ENCODE data around the gene DEUP1.
A peak's percentile ranks its signal among the peaks of the same experiment; 100 is the strongest.
"Not testable (repeated sequence)": the region's sequence is repeated elsewhere in the genome, so short reads cannot be mapped to it uniquely, and the experiment has no call there.

DEUP1 gene

DNA sequence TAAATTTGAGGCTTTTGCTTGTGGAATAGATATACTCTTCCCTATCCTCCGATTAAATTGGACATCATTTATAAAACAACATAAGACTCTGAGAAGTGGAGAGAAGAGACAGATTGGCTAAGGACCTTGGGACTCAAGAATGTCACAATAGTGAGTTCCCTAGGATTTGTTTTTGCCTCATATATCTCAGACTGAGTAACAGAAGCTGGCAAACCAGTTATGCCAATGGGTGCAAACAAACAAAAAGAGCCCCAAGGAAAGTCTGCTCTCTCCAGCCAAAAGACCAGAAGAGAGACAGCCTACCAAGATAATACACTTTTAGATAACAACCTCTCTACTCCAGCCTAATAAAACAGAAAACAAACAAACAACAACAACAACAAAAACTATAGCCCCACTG, 28.9 kb downstream of the DEUP1 start:
- no peak for DNase-seq

- DNase-seq: no peak
Observed at GRCh38 chr11:93361435-93361834, 30.9 kb downstream of the DEUP1 start.

DNA sequence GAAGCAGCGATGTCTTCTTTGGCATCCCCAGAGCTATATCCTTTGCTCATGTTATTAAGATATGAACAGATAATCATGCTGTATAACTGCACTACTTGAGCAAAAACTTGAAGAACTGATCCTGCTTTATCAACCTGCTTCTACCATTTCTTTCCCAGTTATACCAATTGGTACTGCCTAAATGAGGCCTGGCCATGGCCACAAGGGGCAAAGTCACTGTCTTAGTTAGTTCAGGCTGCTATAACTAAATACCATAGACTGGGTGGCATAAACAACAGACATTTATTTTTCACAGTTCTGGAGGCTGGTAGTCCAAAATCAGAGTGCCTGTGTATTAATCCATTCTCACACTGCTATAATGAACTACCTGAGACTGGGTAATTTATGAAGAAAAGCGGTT, 37.5 kb downstream of the DEUP1 start:
- DNase-seq: no peak

DNA sequence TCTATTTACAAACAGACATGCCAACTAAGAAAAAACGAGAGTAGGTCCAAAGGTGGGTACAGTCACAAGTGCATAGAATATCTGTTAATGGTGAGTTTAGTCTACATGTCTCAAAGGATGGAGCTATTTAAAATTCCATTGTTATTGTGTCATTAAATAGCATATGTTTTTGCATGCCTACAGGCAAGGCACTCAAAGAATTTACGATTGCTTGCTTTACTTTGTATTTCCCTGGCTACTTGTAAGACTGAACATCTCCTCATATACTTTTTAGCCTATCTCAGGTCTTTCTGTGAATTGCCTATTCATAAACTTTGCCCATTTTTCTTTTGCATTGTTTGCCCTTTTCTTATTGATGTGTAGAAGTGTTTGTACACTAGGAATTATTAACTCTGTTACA, 39.7 kb downstream of the DEUP1 start:
- no peak for DNase-seq

DNA sequence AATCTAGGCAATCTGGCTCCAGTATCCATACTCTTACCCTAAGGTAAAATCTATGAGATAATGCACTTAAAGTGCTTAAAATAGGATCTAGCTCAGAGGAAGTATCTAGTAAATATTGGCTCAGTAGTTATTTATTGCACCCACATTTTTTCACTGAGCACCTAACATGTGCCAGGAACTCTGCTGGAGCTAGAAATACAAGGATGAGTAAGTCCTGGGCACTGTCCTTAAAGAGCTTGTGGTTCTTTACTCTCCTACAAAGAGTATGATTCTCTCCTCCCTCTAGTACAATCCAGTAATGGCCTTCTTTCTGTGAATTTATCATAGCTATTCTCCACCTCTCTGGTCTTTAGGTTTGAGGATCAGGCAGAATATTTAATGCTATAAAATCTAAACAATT, 59.2 kb downstream of the DEUP1 start:
- DNase-seq: no peak

- DNase-seq: no peak
Observed at GRCh38 chr11:93392867-93393266, 62.3 kb downstream of the DEUP1 start.

GRCh38 chr11:93393386-93393785, 62.8 kb downstream of the DEUP1 start:
- no peak for DNase-seq

DNA sequence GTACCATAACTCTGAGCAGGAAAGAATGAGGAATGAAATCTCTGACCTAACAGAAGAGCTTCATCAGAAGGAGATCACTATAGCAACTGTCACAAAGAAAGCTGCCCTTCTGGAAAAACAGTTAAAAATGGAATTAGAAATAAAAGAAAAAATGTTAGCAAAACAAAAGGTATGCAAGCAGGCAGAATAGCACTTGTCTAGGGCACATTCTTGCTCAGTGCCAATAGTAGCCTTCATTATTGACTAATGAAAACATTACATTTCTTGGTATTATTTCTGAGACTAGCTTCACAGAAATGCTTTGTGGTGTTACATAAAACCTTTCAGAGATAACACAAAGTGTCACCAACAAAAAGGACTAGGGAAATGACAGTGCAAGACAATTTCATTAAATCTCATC, 63.9 kb downstream of the DEUP1 start:
- DNase-seq: no peak

DNA sequence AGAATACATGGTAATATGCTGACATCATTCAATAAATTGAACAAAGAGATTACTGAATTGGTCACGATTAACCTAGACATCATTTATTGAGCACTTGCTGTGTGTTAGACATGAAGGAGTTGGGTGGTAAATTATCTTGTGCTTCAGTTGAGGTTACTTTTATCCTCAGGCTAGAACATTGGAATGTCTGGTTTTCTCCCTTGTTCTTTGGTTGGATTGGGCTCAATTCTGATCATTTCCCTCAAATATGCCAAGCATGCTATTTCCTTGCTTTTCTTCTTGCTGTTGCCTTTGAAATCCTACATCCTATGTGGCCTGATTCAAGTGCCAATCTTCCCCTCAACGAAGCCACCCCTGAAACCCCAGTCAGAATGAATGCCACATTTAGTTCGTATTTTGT, 65.8 kb downstream of the DEUP1 start:
- no peak for DNase-seq

DNA sequence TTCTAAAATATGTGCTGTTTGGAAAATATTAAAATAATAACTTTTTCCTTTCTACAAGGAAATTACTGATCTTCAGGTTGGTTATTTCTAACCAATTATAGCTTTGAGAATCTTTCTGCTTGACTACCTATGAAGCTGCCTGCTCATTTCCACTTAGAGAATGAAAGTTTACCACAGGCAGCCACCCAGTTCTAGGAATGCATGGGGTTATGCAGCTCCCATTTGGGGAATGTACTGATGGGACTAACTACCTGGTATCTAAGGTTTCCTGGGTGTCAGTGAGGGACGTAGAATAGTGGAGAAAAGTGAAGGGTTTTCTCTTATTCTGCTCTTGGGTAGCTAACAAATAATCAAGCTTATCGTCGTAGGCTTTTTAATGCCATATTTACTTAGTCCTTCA, 73.4 kb downstream of the DEUP1 start:
- DNase-seq: no peak

- no peak for DNase-seq
Observed at GRCh38 chr11:93407777-93408401, 77.3 kb downstream of the DEUP1 start.

DNA sequence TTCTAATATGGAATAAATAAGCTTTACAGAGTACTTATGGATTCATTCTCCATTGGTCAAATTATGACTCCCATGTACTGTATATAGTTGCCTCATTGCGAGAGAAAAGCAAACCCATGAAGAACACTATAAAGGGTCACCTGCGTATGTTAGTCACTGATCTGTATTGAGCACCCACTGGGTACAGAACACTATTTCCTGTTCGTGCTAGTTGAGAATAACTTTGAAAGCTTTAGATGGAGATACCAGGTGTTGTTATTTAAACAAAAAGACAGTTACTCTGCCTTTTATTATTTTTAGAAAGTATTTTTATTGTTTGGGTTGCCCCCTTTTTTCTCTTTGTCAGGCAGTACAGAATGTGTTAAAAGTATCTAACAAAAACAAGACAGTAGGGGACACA, 79.9 kb downstream of the DEUP1 start:
- no peak for DNase-seq

GRCh38 chr11:93411705-93412104, 81.2 kb downstream of the DEUP1 start:
- no peak for DNase-seq

DNA sequence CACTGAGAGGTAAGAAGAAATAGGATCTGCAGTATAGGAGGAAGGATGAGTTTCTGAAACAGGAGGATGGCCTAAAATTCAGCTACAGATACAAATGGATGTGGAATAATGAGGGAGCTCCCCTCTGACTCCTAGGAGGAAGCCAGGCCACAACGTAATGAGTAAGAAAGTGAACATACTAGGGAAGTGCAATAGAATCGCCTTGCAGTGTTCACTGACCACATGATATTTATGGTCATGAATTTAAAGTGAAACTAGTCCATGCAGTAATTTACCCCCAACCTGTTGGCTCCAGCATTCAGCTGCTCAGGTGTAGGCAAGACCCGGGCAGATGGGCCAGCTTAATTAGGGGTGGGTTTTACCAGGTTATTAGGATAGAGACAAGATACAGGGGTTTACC, 101.7 kb downstream of the DEUP1 start:
- no peak for DNase-seq

DNA sequence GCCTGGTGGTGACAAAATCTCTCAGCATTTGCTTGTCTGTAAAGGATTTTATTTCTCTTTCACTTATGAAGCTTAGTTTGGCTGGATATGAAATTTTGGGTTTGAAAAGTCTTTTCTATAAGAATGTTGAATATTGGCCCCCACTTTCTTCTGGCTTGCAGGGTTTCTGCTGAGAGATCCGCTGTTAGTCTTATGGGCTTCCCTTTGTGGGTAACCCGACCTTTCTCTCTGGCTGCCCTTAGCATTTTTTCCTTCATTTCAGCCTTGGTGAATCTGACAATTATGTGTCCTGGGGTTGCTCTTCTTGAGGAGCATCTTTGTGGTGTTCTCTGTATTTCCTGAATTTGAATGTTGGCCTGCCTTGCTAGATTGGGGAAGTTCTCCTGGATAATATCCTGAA, 112.7 kb downstream of the DEUP1 start:
- DNase-seq: not testable (repeated sequence)

DNA sequence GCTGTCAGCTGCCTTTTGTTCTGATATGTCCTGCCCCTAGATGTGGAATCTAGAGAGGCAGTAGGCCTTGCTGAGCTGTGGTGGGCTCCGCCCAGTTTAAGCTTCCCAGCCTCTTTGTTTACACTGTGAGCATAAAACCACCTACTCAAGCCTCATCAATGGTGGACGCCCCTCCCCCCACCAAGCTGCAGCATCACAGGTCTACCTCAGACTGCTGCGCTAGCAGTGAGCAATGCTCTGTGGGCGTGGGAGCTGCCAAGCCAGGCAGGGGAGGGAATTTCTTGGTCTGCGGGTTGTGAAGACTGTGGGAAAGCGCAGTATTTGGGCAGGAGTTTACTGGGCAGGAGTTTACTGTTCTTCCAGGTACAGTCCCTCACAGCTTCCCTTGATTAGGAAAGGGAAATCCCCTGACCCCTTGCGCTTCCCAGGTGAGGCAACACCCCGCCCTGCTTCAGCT, 114.1 kb downstream of the DEUP1 start:
- peak; percentile 27 for DNase-seq

DNA sequence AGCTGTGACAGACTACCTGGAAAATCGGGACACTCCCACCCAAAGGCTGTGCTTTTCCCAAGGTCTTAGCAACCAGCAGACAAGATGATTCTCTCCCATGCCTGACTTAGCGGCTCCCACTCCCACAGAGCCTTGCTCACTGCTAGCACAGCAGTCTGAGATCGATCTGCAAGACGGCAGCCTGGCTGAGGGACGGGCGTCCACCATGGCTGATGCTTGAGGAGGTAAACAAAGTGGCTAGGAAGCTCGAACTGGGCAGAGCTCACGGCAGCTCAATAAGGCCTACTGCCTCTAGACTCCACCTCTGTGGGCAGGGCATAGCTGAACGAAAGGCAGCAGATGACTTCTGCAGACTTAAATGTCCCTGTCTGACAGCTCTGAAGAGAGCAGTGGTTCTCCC, 127.7 kb downstream of the DEUP1 start:
- no peak for DNase-seq

DNA sequence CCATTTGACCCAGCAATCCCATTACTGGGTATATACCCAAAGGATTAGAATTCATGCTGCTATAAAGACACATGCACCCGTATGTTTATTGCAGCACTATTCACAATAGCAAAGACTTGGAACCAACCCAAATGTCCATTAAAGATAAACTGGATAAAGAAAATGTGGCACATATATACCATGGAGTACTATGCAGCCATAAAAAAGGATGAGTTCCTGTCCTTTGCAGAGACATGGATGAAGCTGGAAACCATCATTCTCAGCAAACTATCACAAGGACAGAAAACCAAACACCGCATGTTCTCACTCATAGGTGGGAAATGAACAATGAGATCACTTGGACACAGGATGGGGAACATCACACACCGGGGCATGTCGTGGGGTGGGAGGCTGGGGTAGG, 133.1 kb downstream of the DEUP1 start:
- not testable (repeated sequence) for DNase-seq

- no peak for DNase-seq
Observed at GRCh38 chr11:93464927-93465540, 134.5 kb downstream of the DEUP1 start.

DNA sequence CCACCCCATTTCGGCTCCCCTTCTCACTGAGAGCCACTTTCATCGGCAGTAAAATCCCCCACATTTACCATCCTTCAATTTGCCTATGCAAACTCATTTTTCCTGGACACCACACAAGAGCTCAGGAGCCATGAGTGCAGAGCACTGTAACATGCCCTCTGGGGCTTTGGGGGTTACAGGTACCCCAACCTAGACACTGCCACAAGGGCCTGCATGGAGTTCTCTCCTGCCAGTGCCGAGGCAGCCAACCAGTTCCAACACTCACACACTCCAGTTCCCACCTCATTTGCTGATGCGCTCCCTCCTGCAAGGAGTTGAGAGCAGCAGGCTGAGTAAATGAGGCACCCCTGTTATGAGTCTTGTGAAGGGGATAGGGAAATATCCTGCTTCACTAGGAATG, 136.5 kb downstream of the DEUP1 start:
- DNase-seq: no peak

GRCh38 chr11:93468290-93468689, 137.7 kb downstream of the DEUP1 start:
- DNase-seq: no peak

DNA sequence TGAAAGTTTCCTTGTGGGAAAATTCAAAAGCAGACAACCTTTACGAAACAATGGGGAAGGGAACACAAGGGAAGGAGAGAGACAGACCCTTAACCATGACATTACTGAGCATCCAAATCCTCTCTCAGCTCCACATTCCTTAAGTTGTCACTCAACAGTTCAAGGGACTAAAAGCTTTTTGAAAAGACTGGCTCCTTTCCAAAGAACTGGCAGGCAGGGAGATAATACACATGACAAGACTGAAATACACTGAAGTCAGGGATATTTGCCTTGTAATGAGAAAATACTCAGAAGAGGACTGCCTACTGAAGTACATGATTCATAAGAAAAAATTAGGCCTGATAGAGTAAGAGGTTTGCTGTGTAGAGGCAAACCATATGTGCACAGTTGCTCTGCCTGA, 143.6 kb downstream of the DEUP1 start:
- no peak for DNase-seq

- no peak for DNase-seq
Observed at GRCh38 chr11:93476796-93477195, 146.3 kb downstream of the DEUP1 start.

- DNase-seq: no peak
Observed at GRCh38 chr11:93477684-93478234, 147.2 kb downstream of the DEUP1 start.

DNA sequence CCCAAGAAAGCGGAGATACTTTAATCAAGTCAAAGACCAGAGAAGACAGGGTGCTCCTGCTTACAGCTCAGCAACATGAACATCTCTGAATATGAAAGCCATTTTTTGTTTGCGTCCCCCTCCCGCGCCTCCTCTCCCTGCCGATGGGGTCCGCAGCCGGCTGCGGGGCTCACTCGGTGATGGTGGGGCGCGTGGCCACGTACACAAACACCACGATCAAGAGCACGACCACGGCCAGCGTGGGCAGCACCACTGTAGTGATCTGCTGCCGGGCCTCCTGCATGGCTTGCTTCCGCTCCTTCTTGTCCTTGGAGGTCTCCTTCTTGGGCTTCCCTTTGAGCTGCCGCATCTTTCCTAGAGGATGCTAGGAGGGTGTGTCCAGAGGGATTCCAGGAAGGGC, 148.3 kb downstream of the DEUP1 start:
- DNase-seq: no peak
